AG08395 (cell line): Measurements from ENCODE around the gene CHAF1B.

Source experiments
- DNase-seq: peaks from one replicate; pipeline ENCODE4 v3.0.0; 2012; ENCODE audit warnings: mixed read lengths, low spot score

CHAF1B gene

GRCh38 chr21:36428761-36429432 lies 43.7 kb downstream of the CHAF1B start:
- DNase-seq, result no peak

DNA sequence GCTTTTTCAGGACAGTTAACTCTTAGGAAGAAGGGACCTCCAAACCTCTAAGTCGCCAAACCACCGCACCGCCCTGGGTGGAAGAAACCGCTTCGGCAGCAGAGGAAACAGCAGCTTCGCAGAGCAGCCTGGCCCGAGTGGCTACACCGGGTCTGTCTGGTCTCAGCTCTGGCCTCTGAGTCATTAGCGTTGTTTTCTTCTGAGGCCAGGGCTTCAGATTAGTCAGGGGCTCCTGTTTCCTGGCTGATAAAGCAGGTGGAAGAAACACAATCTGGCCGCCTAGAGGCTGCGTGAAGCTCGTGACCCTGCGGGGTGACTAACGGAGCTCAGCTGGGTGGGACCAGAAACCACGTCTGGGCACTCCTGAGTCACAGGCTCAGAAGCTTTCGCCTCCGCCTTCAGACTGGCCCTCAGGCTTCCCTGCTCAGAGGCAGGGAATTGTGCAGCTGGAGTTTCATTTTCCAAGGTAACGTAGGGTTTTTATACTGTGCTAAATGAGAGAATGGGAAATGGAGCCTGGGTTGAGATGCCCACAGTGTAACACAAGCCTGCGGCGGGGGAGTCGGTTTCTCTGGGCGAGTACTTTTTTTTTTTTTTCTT lies 44.9 kb downstream of the CHAF1B start:
- DNase-seq, result peak; percentile 97

DNA sequence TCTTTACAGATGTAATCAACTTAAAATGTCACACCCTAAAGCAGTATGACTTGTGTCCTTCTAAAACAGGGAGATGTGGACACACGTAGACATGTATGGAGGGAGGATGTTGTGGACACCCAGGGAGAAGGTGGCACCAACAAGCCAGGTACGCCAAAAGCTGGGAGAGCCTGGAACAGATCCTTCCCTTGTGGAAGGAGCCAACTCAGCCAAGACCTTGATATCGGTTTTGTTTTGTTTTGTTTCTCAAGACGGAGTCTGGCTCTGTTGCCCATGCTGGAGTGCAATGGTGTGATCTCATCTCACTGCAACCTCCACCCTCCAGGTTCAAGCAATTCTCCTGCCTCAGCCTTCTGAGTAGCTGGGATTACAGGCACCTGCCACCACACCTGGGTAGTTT lies 45.6 kb downstream of the CHAF1B start:
- no peak for DNase-seq

- no peak for DNase-seq
Observed at GRCh38 chr21:36431252-36431651, 46.1 kb downstream of the CHAF1B start.

DNA sequence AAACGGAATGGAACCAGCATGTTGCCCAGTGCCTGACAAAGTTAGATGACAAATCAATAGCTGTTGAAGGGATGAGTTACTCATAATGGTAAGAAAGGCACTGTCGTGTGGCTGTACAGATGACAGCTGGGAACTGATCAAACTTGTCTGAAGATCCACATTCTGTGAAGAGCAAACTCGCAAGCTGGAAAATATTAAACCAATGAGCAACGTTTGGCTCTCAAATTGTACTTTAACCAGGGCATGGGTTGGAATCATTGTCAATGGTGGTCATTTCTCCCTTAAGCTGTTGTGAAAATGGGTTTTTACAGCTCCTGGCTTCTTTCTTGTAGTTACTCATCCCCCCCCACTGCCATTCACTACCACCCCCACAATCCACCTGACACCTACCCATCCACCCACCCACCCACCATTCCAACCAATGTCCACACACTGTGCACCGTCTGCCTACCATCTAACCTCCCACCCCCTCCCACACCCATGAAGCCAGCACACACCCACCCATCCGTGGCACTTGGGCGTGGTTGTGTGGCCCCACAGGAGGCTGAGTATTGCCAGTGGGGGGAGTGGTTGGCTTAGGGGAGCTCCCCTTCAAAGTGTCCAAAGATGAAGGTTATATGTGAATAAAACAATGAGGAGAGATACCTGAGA lies 48.0 kb downstream of the CHAF1B start:
- no peak for DNase-seq

- no peak for DNase-seq
Observed at GRCh38 chr21:36434144-36434543, 49.0 kb downstream of the CHAF1B start.

DNA sequence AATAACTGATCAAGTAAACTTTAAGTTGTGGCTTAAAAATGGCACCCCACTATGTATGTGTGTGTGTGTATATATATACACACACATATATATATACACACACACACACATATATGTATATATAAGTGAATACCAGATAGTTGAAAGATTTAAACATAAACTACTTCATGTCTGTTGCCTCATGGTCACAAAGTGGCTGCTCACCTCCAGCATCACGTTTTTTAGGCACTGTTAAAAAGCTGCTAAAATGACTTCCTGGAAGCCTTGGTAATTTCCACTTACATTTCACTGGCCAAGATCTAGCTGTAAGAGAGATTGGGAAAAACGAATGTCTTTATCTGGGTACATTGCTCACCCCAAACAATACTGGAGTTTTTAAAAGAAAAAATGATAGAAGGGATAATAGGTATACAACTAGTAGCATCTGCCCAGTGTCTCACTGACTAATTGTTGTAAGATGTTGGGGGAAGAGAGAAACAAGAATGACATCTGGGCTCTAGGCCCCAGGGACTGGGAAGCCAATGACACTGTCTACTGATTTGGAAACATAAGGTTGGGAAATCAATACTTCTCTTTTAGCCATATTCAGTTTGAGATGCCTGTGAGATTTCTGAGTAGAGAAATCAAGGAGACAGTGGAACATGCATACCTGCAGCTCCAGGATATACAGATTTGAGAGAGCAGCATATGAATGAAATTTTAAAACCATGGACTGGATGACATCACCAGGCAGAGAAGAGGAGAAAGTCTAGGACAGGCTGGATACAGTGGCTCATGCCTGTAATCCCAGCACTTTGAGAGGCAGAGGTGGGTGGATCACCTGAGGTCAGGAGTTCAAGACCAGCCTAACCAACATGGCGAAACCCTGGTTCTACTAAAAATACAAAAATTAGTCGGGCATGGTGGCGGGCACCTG lies 51.9 kb downstream of the CHAF1B start:
- DNase-seq, result no peak

DNA sequence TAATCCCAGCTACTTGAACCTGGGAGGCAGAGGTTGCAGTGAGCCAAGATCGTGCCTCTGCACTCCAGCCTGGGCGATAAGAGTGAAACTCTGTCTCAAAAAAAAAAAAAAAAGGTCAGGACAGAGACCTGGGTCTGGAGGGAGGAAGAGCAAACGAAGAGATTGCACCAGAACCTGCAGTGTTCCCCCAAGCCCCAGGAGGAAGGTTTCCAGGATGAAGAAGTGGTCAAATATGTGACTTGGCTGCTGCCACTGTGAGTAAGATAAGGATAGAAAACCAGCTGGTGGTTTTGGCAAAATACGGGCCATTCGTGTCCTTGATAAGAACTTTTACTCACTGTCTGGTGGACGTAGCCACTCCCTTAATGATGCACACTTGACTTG lies 52.5 kb downstream of the CHAF1B start:
- DNase-seq, result peak; percentile 66

DNA sequence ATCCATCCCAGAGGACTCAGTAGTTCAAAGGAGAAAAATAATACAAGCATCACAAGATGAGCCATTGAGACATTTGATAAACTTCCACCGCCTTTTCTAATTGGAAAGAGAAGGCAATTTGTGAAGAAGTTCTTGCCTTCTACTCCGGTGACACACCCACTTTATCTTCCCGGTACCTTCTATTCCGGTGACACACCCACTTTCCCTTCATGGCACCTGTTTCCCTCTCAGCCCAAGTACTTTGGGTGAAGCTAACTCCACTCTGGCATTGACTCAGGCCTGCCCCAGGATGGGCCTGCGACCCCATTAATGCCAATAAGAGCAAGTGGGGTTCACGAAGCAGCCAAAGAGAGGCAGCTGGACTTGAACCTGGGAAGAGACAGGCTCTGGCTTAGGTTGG lies 56.5 kb downstream of the CHAF1B start:
- DNase-seq, result no peak

- DNase-seq, result no peak
Observed at GRCh38 chr21:36446301-36446700, 61.1 kb downstream of the CHAF1B start.

- DNase-seq, result no peak
Observed at GRCh38 chr21:36450511-36450910, 65.3 kb downstream of the CHAF1B start.

GRCh38 chr21:36451506-36451905 lies 66.3 kb downstream of the CHAF1B start:
- no peak for DNase-seq

- DNase-seq, result no peak
Observed at GRCh38 chr21:36452281-36452825, 67.2 kb downstream of the CHAF1B start.

- DNase-seq, result no peak
Observed at GRCh38 chr21:36454093-36454531, 68.9 kb downstream of the CHAF1B start.

DNA sequence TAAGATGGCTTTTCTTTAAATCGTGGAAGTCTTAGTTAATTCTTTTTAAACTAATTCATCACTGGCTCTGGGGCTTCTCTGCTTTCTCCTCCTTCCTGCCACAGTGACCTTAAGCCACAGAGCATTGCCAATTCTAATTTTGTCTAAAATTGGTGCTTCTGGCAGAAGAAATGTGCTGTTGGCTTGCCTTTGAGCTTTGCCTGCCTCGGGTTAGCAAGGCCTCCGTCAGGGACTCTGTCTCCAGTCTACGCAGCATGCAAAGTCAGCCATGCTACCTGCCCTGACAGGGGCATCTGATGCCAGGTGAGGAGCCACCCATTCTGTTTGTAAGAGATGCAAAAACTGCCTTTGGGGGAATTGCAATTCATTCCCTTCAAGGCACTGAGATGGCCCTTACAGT lies 69.5 kb downstream of the CHAF1B start:
- no peak for DNase-seq

DNA sequence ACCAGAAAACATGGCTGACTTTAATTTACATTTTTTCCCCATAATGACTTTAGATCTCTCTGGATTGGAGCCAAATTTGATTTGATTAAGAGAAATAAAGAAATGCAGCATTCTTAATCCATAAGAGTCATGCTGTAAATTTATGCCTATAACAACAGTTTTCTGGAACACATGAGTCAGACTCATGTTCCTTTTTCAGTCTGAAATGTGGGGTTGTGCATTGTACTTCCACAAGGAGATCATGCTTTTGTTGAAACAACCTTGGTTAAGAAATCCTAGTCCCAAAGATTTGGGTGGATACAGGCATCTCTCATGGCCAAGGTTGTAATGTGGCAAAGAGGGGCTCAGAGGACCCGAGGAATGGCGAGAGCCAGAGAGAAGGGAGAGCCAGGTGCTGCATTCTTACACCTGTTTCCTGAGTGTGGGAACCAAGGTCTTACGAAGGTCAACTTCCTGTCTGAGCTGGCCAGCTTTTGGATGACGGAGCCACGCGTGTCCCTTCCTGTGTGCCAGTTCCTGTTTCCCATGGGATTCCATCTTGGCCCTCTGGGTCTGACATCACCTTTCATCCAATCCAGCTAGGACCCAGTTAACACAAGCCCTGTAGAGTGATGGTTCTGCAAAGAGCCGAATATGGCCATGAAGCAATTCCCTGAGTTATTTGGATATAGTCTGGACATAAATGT lies 71.7 kb downstream of the CHAF1B start:
- DNase-seq, result no peak

DNA sequence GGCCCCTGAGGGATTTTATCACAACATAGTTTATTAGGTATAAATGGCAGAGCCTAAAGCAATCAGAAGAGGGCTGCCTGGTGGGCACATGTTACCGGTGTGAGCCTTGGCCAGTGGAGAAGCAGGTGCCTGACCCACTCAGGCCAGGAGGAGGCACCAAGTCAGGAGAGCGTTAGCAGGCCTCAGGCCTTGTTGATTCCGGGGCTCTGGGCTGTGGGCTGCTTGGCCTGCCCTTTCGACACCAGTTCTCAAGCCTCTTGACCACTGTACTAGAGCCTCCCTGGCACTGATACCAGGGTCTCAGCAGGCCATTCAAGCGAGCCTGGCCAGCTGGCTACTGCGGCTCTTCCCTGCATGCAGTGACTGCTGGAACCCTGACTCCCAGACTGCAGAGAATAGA lies 73.9 kb downstream of the CHAF1B start:
- no peak for DNase-seq

- DNase-seq, result no peak
Observed at GRCh38 chr21:36460866-36461265, 75.7 kb downstream of the CHAF1B start.

DNA sequence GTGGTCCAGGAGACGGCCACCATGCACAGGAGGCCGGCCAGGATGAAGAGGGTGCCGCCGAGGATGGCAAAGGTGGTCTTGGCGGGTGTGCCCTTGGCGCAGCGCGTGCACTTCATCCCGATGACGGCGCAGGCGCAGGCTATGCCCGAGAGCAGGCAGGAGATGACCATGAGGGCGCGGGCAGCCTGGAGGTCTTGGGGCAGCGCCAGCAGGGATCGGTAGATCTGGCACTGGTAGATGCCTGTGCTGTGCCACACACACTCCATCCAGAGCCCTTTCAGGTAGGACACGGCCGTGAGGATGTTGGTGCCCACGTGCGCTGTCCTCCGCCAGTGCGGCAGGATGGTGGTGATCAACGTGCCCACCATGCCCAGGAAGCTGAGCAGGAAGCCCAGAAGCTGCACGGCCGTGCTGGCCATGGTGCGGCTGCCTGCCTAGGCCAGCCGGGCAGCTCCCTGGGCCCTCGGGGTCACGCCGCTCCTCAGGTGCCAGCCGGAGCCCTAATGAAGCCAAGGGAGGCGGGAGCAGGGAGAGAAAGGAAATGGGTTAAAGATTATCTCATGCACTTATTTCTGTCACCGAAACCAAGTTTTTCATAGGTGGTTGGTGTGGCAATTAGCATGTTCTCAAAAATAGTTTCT lies 76.2 kb downstream of the CHAF1B start:
- DNase-seq, result no peak

GRCh38 chr21:36461918-36462486 lies 76.8 kb downstream of the CHAF1B start:
- no peak for DNase-seq

DNA sequence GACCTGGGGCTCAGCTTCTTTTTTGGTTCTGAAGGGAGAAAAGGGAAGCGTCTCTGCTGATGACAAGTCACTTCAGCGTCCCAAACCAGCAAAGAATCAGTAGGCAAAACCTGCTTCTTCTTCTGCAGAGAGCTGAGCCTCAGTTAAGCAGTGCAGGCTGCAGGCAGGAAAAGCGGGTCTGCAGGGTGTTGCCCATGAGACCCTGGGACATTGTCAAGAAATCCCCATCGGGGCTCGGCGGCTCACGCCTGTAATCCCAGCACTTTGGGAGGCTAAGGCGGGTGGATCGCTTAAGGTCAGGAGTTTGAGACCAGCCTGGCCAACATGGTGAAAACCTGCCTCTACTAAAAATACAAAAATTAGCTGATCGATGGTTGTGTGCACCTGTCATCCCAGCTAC lies 78.0 kb downstream of the CHAF1B start:
- no peak for DNase-seq
